CD8-positive, alpha-beta memory T cell (primary cell): ENCODE measurements around the gene LRCH1. TPM values are rescaled to one million over a fixed set of nuclear protein-coding genes. Genes with fewer than 3 reads are reported as not detected.
"Not testable (repeated sequence)": the region's sequence is repeated elsewhere in the genome, so short reads cannot be mapped to it uniquely, and the experiment has no call there.

ENCODE experiments used
- CTCF ChIA-PET: fragments of 350-600 bp; sonication (Branson Sonifier 250); formaldehyde crosslinking; loops from one replicate; lab custom pipeline; 2021; ENCODE audit warnings: antibody characterized with exemption; lab: Charles Lee
- POLR2A ChIA-PET: fragments of 350-600 bp; sonication (Branson Sonifier 250); formaldehyde crosslinking; loops from one replicate; lab custom pipeline; 2021; ENCODE audit warnings: antibody characterized with exemption; lab: Charles Lee
- DNase-seq, 5 donors: peaks; one replicate each; pipeline versions ENCODE4 v3.0.0 to v3.0.0-alpha.2; 2020 to 2022; ENCODE audit warnings: mixed read lengths in 1 of 5
- H3K27ac ChIP-seq: one replicate; pipeline ENCODE4 v1.7.0; 2013; ENCODE audit warnings: low read depth, mild to moderate bottlenecking, low read length, moderate library complexity
- H3K27me3 ChIP-seq: 2 replicates; pipeline ENCODE4 v1.7.0; 2013; ENCODE audit warnings: low read length, mild to moderate bottlenecking; ENCODE audit not compliant: insufficient read depth, poor library complexity, severe bottlenecking
- H3K36me3 ChIP-seq: 2 replicates; pipeline ENCODE4 v1.7.0; 2013; ENCODE audit warnings: mild to moderate bottlenecking, low read length, moderate library complexity; ENCODE audit not compliant: insufficient read depth
- H3K4me1 ChIP-seq: 2 replicates; pipeline ENCODE4 v1.7.0; 2013; ENCODE audit warnings: mild to moderate bottlenecking, low read length, moderate library complexity; ENCODE audit not compliant: insufficient read depth
- H3K4me3 ChIP-seq: 2 replicates; pipeline ENCODE4 v1.7.0; 2013; ENCODE audit warnings: mild to moderate bottlenecking, low read length
- H3K9me3 ChIP-seq: 2 replicates; pipeline ENCODE4 v1.7.0; 2013; ENCODE audit warnings: mild to moderate bottlenecking, low read length
- H3K27ac Mint-ChIP-seq, 8 donors: one replicate each; pipeline ENCODE4 v1.8.0; 2020 to 2021; ENCODE audit warnings: mixed read lengths in 8 of 8, mild to moderate bottlenecking in 6 of 8, inconsistent platforms in 3 of 8, moderate library complexity in 3 of 8
- H3K27me3 Mint-ChIP-seq, 2 donors: one replicate each; pipeline ENCODE4 v1.8.0; 2020 to 2021; ENCODE audit warnings: mixed read lengths in 2 of 2, mild to moderate bottlenecking in 1 of 2, moderate library complexity in 1 of 2
- H3K36me3 Mint-ChIP-seq, 3 donors: one replicate each; pipeline ENCODE4 v1.8.0; 2020 to 2021; ENCODE audit warnings: mixed read lengths in 3 of 3, inconsistent platforms in 1 of 3, mild to moderate bottlenecking in 1 of 3
- H3K4me1 Mint-ChIP-seq, 3 donors: one replicate each; pipeline ENCODE4 v1.8.0; 2020 to 2021; ENCODE audit warnings: mixed read lengths in 3 of 3, inconsistent platforms in 1 of 3, mild to moderate bottlenecking in 1 of 3
- H3K4me3 Mint-ChIP-seq, 7 donors: one replicate each; pipeline ENCODE4 v1.8.0; 2020 to 2021; ENCODE audit warnings: mixed read lengths in 7 of 7, mild to moderate bottlenecking in 6 of 7, moderate library complexity in 4 of 7, inconsistent platforms in 2 of 7
- H3K9me3 Mint-ChIP-seq, 5 donors: one replicate each; pipeline ENCODE4 v1.8.0; 2020 to 2022; ENCODE audit warnings: mixed read lengths in 5 of 5, mild to moderate bottlenecking in 3 of 5, moderate library complexity in 2 of 5, inconsistent platforms in 1 of 5
- polyA plus RNA-seq: library from polyadenylated mRNA; unstranded; fragments of 300-500 nt; fragmentation: Illumina TruSeq; gene quantifications from one replicate; pipeline ENCODE4 v1.2.3, GENCODE V29; 2021
- total RNA-seq, 2 experiments: library from RNA; stranded (reverse); gene quantifications; one replicate each; pipeline ENCODE4 v1.2.3, GENCODE V29; 2021

Gene LRCH1, protein sequence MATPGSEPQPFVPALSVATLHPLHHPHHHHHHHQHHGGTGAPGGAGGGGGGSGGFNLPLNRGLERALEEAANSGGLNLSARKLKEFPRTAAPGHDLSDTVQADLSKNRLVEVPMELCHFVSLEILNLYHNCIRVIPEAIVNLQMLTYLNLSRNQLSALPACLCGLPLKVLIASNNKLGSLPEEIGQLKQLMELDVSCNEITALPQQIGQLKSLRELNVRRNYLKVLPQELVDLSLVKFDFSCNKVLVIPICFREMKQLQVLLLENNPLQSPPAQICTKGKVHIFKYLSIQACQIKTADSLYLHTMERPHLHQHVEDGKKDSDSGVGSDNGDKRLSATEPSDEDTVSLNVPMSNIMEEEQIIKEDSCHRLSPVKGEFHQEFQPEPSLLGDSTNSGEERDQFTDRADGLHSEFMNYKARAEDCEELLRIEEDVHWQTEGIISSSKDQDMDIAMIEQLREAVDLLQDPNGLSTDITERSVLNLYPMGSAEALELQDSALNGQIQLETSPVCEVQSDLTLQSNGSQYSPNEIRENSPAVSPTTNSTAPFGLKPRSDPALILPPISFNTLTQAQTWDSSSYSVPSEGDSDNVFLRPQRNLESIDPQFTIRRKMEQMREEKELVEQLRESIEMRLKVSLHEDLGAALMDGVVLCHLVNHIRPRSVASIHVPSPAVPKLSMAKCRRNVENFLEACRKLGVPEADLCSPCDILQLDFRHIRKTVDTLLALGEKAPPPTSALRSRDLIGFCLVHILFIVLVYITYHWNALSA
- total RNA-seq: 10 to 100 TPM; 16.7 to 17.8 TPM
- 4.9 TPM for polyA plus RNA-seq

DNA sequence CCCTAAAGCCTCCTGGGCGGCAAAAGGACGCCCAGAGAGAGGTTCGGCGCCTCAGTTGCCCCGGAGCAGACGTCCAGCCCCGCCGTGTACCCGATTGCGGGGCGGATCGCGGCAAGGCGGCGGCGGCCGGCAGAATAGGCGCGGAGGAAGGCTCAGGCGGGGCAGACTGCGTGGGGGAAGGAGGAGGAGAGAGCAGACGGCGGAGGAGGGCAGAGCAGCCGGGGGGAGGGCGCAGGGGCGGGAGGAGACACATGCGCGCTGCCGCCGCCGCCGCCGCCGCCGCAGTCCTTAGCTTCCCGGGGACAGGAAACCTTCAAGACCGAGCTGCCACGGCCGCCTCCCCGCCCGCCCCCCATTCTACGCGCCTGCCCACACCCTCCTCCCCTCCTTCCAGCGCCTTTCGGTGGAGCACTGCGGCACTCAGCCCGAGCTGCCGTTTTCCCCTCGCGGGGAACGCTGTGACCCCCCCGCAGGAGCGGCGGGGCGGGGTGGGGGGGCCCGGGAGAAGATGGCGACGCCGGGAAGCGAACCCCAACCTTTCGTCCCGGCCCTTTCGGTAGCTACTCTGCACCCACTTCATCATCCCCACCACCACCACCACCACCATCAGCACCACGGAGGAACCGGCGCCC is at the start of gene LRCH1:
Gene LRCH1 (plus strand): TSS at position 282 of the 632 bp plus-strand sequence. CDS start 227 bp downstream, at position 509.
- H3K27ac Mint-ChIP-seq: peak within 1 kb of the TSS; percentile 90 to 98 (median 95)
- peak within 1 kb of the TSS; percentile 93 to 97 (median 95) for H3K4me3 Mint-ChIP-seq
- ChIA-PET CTCF (interaction anchor here (1.1 to 3.1 kb wide), 7 partner anchors 8 to 167 kb away, joined by 4 to 27 read pairs (median 10); no protein-coding TSS in a partner anchor), POLR2A (interaction anchor here (0.6 kb wide), 2 partner anchors 104 to 244 kb away, joined by 3 to 19 read pairs; partner anchors contain the start of gene ESD)
- peak; percentile 79 to 90 (median 81) for DNase-seq
- no peaks in the 10 kb centered on the region for H3K9me3 ChIP-seq
- H3K27ac ChIP-seq: peak within 1 kb of the TSS; percentile 90
- H3K9me3 Mint-ChIP-seq: no peaks in the 10 kb centered on the region
- H3K4me1 ChIP-seq: peaks cover 34% of the 10 kb centered on the region
- H3K27me3 Mint-ChIP-seq: peaks cover 5 to 8% of the 10 kb centered on the region in 2 donors
- peak within 1 kb of the TSS; percentile 85 for H3K4me3 ChIP-seq
- no peaks in the 10 kb centered on the region for H3K36me3 ChIP-seq
- peaks cover 48 to 52% (median 51%) of the 10 kb centered on the region in 3 donors for H3K4me1 Mint-ChIP-seq
- no peaks in the 10 kb centered on the region for H3K27me3 ChIP-seq
- peaks cover 0 to 12% (median 0%) of the 10 kb centered on the region in 3 donors for H3K36me3 Mint-ChIP-seq

- Histone ChIP-seq H3K27me3 (no peaks in the 10 kb centered on the region), H3K4me3 (no peak overlapping the region), H3K27ac (no peak overlapping the region), H3K36me3 (no peaks in the 10 kb centered on the region), H3K4me1 (no peaks in the 10 kb centered on the region), H3K9me3 (no peaks in the 10 kb centered on the region)
- Mint-ChIP-seq H3K4me3 (no peak overlapping the region), H3K27ac (no peak overlapping the region), H3K27me3 (peaks cover 7 to 27% of the 10 kb centered on the region in 2 donors), H3K36me3 (peaks cover 0 to 1% (median 0%) of the 10 kb centered on the region in 3 donors), H3K9me3 (no peaks in the 10 kb centered on the region), H3K4me1 (no peaks in the 10 kb centered on the region)
- POLR2A ChIA-PET: no interaction called here
- no peak for DNase-seq
- CTCF ChIA-PET: no interaction called here
These were observed 48.9 kb upstream of the LRCH1 start for GRCh38 chr13:46504036-46504435.

- no peaks in the 10 kb centered on the region for H3K36me3 Mint-ChIP-seq
- H3K4me3 Mint-ChIP-seq: no peak overlapping the region
- no peak overlapping the region for H3K27ac Mint-ChIP-seq
- CTCF ChIA-PET: no interaction called here
- H3K27me3 Mint-ChIP-seq: peaks cover 6 to 37% of the 10 kb centered on the region in 2 donors
- Histone ChIP-seq H3K27ac (no peak overlapping the region), H3K4me3 (no peak overlapping the region), H3K4me1 (no peaks in the 10 kb centered on the region), H3K9me3 (no peaks in the 10 kb centered on the region), H3K27me3 (no peaks in the 10 kb centered on the region), H3K36me3 (no peaks in the 10 kb centered on the region)
- H3K4me1 Mint-ChIP-seq: no peaks in the 10 kb centered on the region
- POLR2A ChIA-PET: no interaction called here
- no peaks in the 10 kb centered on the region for H3K9me3 Mint-ChIP-seq
- DNase-seq: no peak
These were observed 45.0 kb upstream of the LRCH1 start for GRCh38 chr13:46507981-46508380.

DNA sequence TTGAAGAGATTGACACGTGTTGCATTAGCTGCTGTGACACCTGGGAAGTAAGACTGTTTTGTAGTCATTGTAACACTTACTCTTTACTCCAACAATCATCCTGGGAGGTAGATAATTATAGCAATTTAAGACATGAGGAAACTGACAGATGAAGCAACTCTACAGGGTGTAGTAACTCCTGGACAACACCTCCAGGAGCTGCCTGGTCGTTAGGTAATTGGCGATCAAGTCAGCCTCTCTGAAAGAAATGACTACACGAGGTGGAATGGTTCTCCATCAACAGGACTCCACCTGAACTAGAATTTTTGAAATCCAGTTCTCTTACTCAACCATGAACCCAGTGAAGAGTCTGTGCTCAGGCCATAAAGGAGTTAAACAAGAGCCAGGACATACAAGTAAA is 43.0 kb upstream of the LRCH1 start:
- H3K4me1 ChIP-seq: no peaks in the 10 kb centered on the region
- H3K9me3 Mint-ChIP-seq: no peaks in the 10 kb centered on the region
- H3K36me3 Mint-ChIP-seq: no peaks in the 10 kb centered on the region
- H3K4me3 ChIP-seq: no peak overlapping the region
- no peak for DNase-seq
- peaks cover 7 to 42% of the 10 kb centered on the region in 2 donors for H3K27me3 Mint-ChIP-seq
- H3K27me3 ChIP-seq: no peaks in the 10 kb centered on the region
- H3K36me3 ChIP-seq: no peaks in the 10 kb centered on the region
- H3K27ac ChIP-seq: no peak overlapping the region
- CTCF ChIA-PET: no interaction called here
- no peak overlapping the region for H3K27ac Mint-ChIP-seq
- POLR2A ChIA-PET: no interaction called here
- H3K4me3 Mint-ChIP-seq: no peak overlapping the region
- H3K9me3 ChIP-seq: no peaks in the 10 kb centered on the region
- H3K4me1 Mint-ChIP-seq: no peaks in the 10 kb centered on the region

- Histone ChIP-seq H3K4me3 (no peak overlapping the region), H3K4me1 (no peaks in the 10 kb centered on the region), H3K9me3 (no peaks in the 10 kb centered on the region), H3K27me3 (no peaks in the 10 kb centered on the region), H3K36me3 (no peaks in the 10 kb centered on the region), H3K27ac (no peak overlapping the region)
- peaks cover 0 to 4% (median 0%) of the 10 kb centered on the region in 3 donors for H3K36me3 Mint-ChIP-seq
- H3K4me1 Mint-ChIP-seq: no peaks in the 10 kb centered on the region
- ChIA-PET CTCF (no interaction called here), POLR2A (no interaction called here)
- H3K27me3 Mint-ChIP-seq: peaks cover 9 to 37% of the 10 kb centered on the region in 2 donors
- no peak overlapping the region for H3K4me3 Mint-ChIP-seq
- peaks cover 0 to 2% (median 0%) of the 10 kb centered on the region in 5 donors for H3K9me3 Mint-ChIP-seq
- H3K27ac Mint-ChIP-seq: no peak overlapping the region
- DNase-seq: no peak
These were observed 37.2 kb upstream of the LRCH1 start for GRCh38 chr13:46515803-46516202.

DNA sequence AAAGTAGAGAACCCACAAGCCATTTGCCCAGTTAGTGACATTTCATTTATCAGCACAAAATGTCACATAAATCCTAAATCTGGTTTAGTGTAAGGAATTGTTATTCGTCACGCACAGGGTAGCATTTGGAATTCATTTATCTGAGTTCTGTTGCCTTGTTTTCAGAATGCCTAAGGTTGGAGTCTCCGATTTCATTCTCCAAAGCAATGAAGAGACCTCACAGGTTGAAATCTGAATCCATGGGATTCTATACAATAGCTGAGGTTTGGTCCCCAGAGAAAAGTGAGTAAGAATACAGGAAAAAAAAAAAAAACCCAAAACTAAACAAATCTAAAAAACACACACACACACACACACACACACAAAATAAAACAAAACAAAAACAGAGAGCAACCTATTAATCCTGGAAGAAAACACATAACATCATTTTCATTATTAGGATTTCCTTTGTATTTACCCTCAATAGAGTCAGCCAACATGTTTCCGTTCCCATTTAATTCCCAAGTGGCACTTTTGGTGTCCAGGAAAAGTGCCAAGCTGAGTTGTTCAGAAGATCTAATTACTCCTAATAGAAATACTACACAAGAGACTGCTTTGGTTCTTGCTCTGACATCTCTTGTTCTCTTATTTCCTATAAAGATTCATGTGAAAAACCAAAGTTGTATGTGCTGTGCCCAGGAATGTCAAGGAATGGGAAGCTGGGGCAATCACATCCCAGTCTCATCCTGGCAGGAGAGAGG is 36.2 kb upstream of the LRCH1 start:
- Mint-ChIP-seq H3K27me3 (peaks cover 11 to 40% of the 10 kb centered on the region in 2 donors), H3K9me3 (peaks cover 0 to 5% (median 3%) of the 10 kb centered on the region in 5 donors), H3K36me3 (peaks cover 0 to 4% (median 0%) of the 10 kb centered on the region in 3 donors), H3K27ac (no peak overlapping the region), H3K4me3 (no peak overlapping the region), H3K4me1 (no peaks in the 10 kb centered on the region)
- no peak for DNase-seq
- H3K4me1 ChIP-seq: no peaks in the 10 kb centered on the region
- no peak overlapping the region for H3K27ac ChIP-seq
- H3K27me3 ChIP-seq: no peaks in the 10 kb centered on the region
- H3K36me3 ChIP-seq: no peaks in the 10 kb centered on the region
- H3K4me3 ChIP-seq: no peak overlapping the region
- H3K9me3 ChIP-seq: no peaks in the 10 kb centered on the region
- ChIA-PET POLR2A (no interaction called here), CTCF (no interaction called here)

GRCh38 chr13:46517748-46518147 is 35.2 kb upstream of the LRCH1 start:
- H3K36me3 ChIP-seq, CTCF ChIA-PET, H3K27ac ChIP-seq, H3K9me3 Mint-ChIP-seq, H3K4me3 ChIP-seq, H3K4me1 ChIP-seq, H3K9me3 ChIP-seq, DNase-seq, H3K4me1 Mint-ChIP-seq, H3K36me3 Mint-ChIP-seq, POLR2A ChIA-PET, H3K27me3 ChIP-seq, H3K27ac Mint-ChIP-seq, H3K4me3 Mint-ChIP-seq: not testable (repeated sequence)
- peaks cover 11 to 36% of the 10 kb centered on the region in 2 donors for H3K27me3 Mint-ChIP-seq
